Measurements from ENCODE around the gene IGSF8.

Gene IGSF8

GRCh38 chr1:160097911-160098851 lies at the start of gene IGSF8:
IGSF8 (minus strand) TSS chr1:160098619; CDS start chr1:160098472, 147 bp downstream.
- no peak within 1 kb of the TSS for H3K27ac ChIP-seq
- H3K4me3 ChIP-seq (ENCODE audit: low read depth, low read length) = peak within 1 kb of the TSS; percentile 68
- TF ChIP-seq CTCF (IDR thresholded peaks at IDR 0.05; ENCODE audit: low read depth, low read length, missing control alignments) = no peak
- DNase-seq = peak; percentile 59
- H3K27me3 ChIP-seq (replicated peaks) = peaks cover 3% of the 10 kb centered on the region
- in situ Hi-C loops (cut with HindIII; ENCODE audit: low pct_ligation_motif_present, low sequenced_read_pairs) = no loop called here
- no peaks in the 10 kb centered on the region for H3K36me3 ChIP-seq (replicated peaks)

- no peak for TF ChIP-seq CTCF (IDR thresholded peaks at IDR 0.05; ENCODE audit: low read depth, low read length, missing control alignments)
- no peaks in the 10 kb centered on the region for H3K27me3 ChIP-seq (replicated peaks)
- in situ Hi-C loops (cut with HindIII; ENCODE audit: low pct_ligation_motif_present, low sequenced_read_pairs) = no loop called here
Observed at GRCh38 chr1:160148121-160148520, 49.7 kb upstream of the IGSF8 start.

GRCh38 chr1:160146107-160146506 lies 47.7 kb upstream of the IGSF8 start:
- no peaks in the 10 kb centered on the region for H3K36me3 ChIP-seq (replicated peaks)
- H3K27me3 ChIP-seq (replicated peaks) = no peaks in the 10 kb centered on the region
- H3K27ac ChIP-seq = no peak overlapping the region
- TF ChIP-seq CTCF (IDR thresholded peaks at IDR 0.05; ENCODE audit: low read depth, low read length, missing control alignments) = no peak
- no peak for DNase-seq
- in situ Hi-C loops (cut with HindIII; ENCODE audit: low pct_ligation_motif_present, low sequenced_read_pairs) = no loop called here
- H3K4me3 ChIP-seq (ENCODE audit: low read depth, low read length) = no peak overlapping the region

More at GRCh38 chr1:160148121-160148520, 49.7 kb upstream of the IGSF8 start:
- DNase-seq = no peak
- Histone ChIP-seq H3K36me3 (replicated peaks) (no peaks in the 10 kb centered on the region), H3K4me3 (ENCODE audit: low read depth, low read length) (no peak overlapping the region), H3K27ac (no peak overlapping the region)

GRCh38 chr1:160144921-160145320 lies 46.5 kb upstream of the IGSF8 start:
- in situ Hi-C loops (cut with HindIII; ENCODE audit: low pct_ligation_motif_present, low sequenced_read_pairs) = no loop called here
- no peak for DNase-seq
- no peaks in the 10 kb centered on the region for H3K36me3 ChIP-seq (replicated peaks)
- no peak for TF ChIP-seq CTCF (IDR thresholded peaks at IDR 0.05; ENCODE audit: low read depth, low read length, missing control alignments)
- no peak overlapping the region for H3K27ac ChIP-seq
- no peak overlapping the region for H3K4me3 ChIP-seq (ENCODE audit: low read depth, low read length)
- H3K27me3 ChIP-seq (replicated peaks) = no peaks in the 10 kb centered on the region

- H3K4me3 ChIP-seq (ENCODE audit: low read depth, low read length) = no peak overlapping the region
- H3K27ac ChIP-seq = no peak overlapping the region
- no peak for TF ChIP-seq CTCF (IDR thresholded peaks at IDR 0.05; ENCODE audit: low read depth, low read length, missing control alignments)
- in situ Hi-C loops (cut with HindIII; ENCODE audit: low pct_ligation_motif_present, low sequenced_read_pairs) = no loop called here
- no peaks in the 10 kb centered on the region for H3K36me3 ChIP-seq (replicated peaks)
- no peaks in the 10 kb centered on the region for H3K27me3 ChIP-seq (replicated peaks)
- no peak for DNase-seq
Observed at GRCh38 chr1:160143695-160144094, 45.3 kb upstream of the IGSF8 start.

Data from brain microvascular endothelial cell (primary cell).